ENCODE results near the gene GJE1.

GJE1 gene

DNA sequence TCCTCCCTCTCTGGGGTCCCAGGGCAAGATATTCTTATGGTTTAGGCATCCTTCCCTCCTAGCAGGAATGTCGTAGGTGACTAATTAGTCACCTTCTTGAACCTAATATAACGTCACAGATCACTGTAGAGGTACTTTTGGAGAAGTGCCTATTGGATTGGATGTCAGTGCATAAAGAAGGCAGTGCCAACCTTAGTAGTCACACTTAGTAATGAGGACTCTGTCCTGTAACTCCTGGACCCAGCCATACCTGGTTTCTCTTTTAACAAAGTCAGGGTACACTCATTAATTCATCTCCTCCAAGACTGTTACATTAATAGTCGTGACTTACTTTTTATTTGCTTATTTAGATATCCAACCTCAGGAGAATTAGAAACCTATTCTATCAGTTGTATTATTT lies 34.3 kb downstream of the GJE1 start:
- TF ChIP-seq, protein P1, sequence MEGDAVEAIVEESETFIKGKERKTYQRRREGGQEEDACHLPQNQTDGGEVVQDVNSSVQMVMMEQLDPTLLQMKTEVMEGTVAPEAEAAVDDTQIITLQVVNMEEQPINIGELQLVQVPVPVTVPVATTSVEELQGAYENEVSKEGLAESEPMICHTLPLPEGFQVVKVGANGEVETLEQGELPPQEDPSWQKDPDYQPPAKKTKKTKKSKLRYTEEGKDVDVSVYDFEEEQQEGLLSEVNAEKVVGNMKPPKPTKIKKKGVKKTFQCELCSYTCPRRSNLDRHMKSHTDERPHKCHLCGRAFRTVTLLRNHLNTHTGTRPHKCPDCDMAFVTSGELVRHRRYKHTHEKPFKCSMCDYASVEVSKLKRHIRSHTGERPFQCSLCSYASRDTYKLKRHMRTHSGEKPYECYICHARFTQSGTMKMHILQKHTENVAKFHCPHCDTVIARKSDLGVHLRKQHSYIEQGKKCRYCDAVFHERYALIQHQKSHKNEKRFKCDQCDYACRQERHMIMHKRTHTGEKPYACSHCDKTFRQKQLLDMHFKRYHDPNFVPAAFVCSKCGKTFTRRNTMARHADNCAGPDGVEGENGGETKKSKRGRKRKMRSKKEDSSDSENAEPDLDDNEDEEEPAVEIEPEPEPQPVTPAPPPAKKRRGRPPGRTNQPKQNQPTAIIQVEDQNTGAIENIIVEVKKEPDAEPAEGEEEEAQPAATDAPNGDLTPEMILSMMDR (IDR thresholded peaks at IDR 0.05; ENCODE audit: low read depth, low read length, poor library complexity, severe bottlenecking): no peak
- no peak for TF ChIP-seq EZH2phosphoT487 (IDR thresholded peaks at IDR 0.05; ENCODE audit: borderline replicate concordance, low read length)
- Histone ChIP-seq H3K9me3 (ENCODE audit: control insufficient read depth, insufficient read depth, low read length) (no peaks in the 10 kb centered on the region), H3K27me3 (ENCODE audit: control insufficient read depth, low read length) (no peaks in the 10 kb centered on the region), H3K36me3 (ENCODE audit: control insufficient read depth, low read length) (peaks cover 36% of the 10 kb centered on the region), H3K4me2 (ENCODE audit: low read length) (no peak overlapping the region), H4K20me1 (ENCODE audit: control insufficient read depth, insufficient read depth, low read depth, low read length) (no peaks in the 10 kb centered on the region), H3K4me3 (ENCODE audit: low read length) (no peak overlapping the region), H3K27ac (ENCODE audit: low read depth, low read length) (no peak overlapping the region), H3K9me2 (replicated peaks; ENCODE audit: control insufficient read depth, low read length) (no peaks in the 10 kb centered on the region), H3F3A (ENCODE audit: control insufficient read depth, insufficient read depth) (no peaks in the 10 kb centered on the region), H3K4me1 (ENCODE audit: control insufficient read depth, low read length) (no peaks in the 10 kb centered on the region), H3K79me2 (ENCODE audit: control insufficient read depth, low read length) (peaks cover 36% of the 10 kb centered on the region)

DNA sequence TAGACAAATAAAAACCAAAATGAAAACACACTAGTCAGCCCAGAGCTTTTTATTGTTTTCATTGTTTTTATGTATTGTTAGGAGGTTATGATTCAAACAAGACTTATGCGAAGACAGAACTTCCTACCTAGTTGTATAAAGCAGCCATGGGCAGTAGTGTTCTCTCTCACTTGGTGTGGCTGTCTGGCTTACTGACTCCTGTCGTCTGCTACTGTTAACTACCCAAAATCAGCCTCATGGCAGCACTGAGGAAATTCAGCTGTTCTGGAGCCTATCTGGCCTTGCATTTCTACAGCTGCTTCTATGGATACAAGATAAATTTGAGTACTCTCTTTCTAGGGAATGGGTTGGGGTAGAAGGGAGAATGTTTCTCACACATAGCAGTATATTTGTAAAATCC lies 34.8 kb downstream of the GJE1 start:
- no peaks in the 10 kb centered on the region for H4K20me1 ChIP-seq (ENCODE audit: control insufficient read depth, insufficient read depth, low read depth, low read length)

DNA sequence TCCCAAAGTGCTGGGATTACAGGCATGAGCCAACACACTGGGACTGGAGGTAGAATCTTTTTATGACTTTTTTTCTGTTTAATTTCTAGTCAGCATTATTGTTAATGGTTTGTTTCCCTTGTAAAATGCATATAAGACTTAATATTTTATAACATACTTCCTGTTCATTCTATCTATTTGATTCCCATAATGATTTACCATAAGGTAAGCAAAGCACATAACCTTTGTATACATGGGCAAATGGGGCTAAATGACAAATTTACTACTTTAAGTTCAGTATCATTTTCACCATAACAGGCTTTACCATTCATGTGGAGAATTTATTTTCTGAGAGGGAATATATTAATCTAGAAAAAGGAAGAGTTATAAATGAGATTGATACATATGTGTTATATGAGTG lies 38.6 kb downstream of the GJE1 start:
- no peak overlapping the region for H3K27ac ChIP-seq (ENCODE audit: low read depth, low read length)
- TF ChIP-seq, protein P1 (IDR thresholded peaks at IDR 0.05; ENCODE audit: low read depth, low read length, poor library complexity, severe bottlenecking): no peak
- no peaks in the 10 kb centered on the region for H4K20me1 ChIP-seq (ENCODE audit: control insufficient read depth, insufficient read depth, low read depth, low read length)
- no peaks in the 10 kb centered on the region; the same call in 1 of the 2 replicates for H3K79me2 ChIP-seq (ENCODE audit: control insufficient read depth, low read length)
- H3K4me1 ChIP-seq (ENCODE audit: control insufficient read depth, low read length): no peaks in the 10 kb centered on the region
- H3K9me3 ChIP-seq (ENCODE audit: control insufficient read depth, insufficient read depth, low read length): no peaks in the 10 kb centered on the region
- H3K4me3 ChIP-seq (ENCODE audit: low read length): no peak overlapping the region
- no peaks in the 10 kb centered on the region for H3K9me2 ChIP-seq (replicated peaks; ENCODE audit: control insufficient read depth, low read length)
- no peaks in the 10 kb centered on the region for H3F3A ChIP-seq (ENCODE audit: control insufficient read depth, insufficient read depth)
- H3K4me2 ChIP-seq (ENCODE audit: low read length): no peak overlapping the region
- peaks cover 64% of the 10 kb centered on the region for H3K36me3 ChIP-seq (ENCODE audit: control insufficient read depth, low read length)
- no peaks in the 10 kb centered on the region for H3K27me3 ChIP-seq (ENCODE audit: control insufficient read depth, low read length)

More for the DNA sequence above, 34.8 kb downstream of the GJE1 start:
- no peaks in the 10 kb centered on the region for H3K4me1 ChIP-seq (ENCODE audit: control insufficient read depth, low read length)
- H3K9me2 ChIP-seq (replicated peaks; ENCODE audit: control insufficient read depth, low read length): no peaks in the 10 kb centered on the region
- no peaks in the 10 kb centered on the region for H3K9me3 ChIP-seq (ENCODE audit: control insufficient read depth, insufficient read depth, low read length)
- no peaks in the 10 kb centered on the region for H3F3A ChIP-seq (ENCODE audit: control insufficient read depth, insufficient read depth)
- peaks cover 41% of the 10 kb centered on the region for H3K36me3 ChIP-seq (ENCODE audit: control insufficient read depth, low read length)
- no peaks in the 10 kb centered on the region for H3K27me3 ChIP-seq (ENCODE audit: control insufficient read depth, low read length)
- H3K4me2 ChIP-seq (ENCODE audit: low read length): no peak overlapping the region
- H3K79me2 ChIP-seq (ENCODE audit: control insufficient read depth, low read length): peaks cover 32% of the 10 kb centered on the region
- H3K4me3 ChIP-seq (ENCODE audit: low read length): no peak overlapping the region
- no peak overlapping the region for H3K27ac ChIP-seq (ENCODE audit: low read depth, low read length)
- TF ChIP-seq, protein P1 (IDR thresholded peaks at IDR 0.05; ENCODE audit: low read depth, low read length, poor library complexity, severe bottlenecking): no peak
- TF ChIP-seq EZH2phosphoT487 (IDR thresholded peaks at IDR 0.05; ENCODE audit: borderline replicate concordance, low read length): no peak

DNA sequence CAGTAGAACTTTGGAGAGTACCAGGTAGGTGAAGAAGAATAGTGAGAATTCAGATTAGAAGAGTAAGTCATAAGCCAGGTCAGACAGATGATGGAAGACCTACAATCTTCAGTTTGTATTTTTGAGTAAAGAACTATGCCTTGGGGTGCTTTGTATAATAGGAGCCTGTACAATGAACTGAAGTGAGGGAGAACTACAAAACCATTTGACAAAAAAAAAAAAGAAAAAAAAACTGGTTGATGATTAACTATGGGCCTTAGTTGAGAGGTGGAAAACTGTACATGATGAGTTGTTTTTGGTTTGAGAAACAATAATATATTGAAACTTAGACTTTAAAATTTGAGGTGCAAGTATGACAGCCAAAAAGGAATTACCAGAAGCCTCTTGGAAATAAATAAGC lies 40.0 kb downstream of the GJE1 start:
- Histone ChIP-seq H3K4me3 (ENCODE audit: low read length) (no peak overlapping the region), H3K27me3 (ENCODE audit: control insufficient read depth, low read length) (no peaks in the 10 kb centered on the region), H3K27ac (ENCODE audit: low read depth, low read length) (no peak overlapping the region), H3K79me2 (ENCODE audit: control insufficient read depth, low read length) (no peaks in the 10 kb centered on the region), H3K4me2 (ENCODE audit: low read length) (no peak overlapping the region), H3K9me3 (ENCODE audit: control insufficient read depth, insufficient read depth, low read length) (no peaks in the 10 kb centered on the region), H4K20me1 (ENCODE audit: control insufficient read depth, insufficient read depth, low read depth, low read length) (no peaks in the 10 kb centered on the region), H3K4me1 (ENCODE audit: control insufficient read depth, low read length) (no peaks in the 10 kb centered on the region), H3F3A (ENCODE audit: control insufficient read depth, insufficient read depth) (no peaks in the 10 kb centered on the region), H3K36me3 (ENCODE audit: control insufficient read depth, low read length) (peaks cover 63% of the 10 kb centered on the region), H3K9me2 (replicated peaks; ENCODE audit: control insufficient read depth, low read length) (no peaks in the 10 kb centered on the region)
- TF ChIP-seq, protein P1 (IDR thresholded peaks at IDR 0.05; ENCODE audit: low read depth, low read length, poor library complexity, severe bottlenecking): no peak
- TF ChIP-seq EZH2phosphoT487 (IDR thresholded peaks at IDR 0.05; ENCODE audit: borderline replicate concordance, low read length): no peak

Data from DOHH2 (cell line).